HFFc6 (cell line): ENCODE data around the gene KRTAP10-7. TPM values are rescaled to one million over a fixed set of nuclear protein-coding genes. Genes with fewer than 3 reads are reported as not detected.
"Not testable (repeated sequence)": the region's sequence is repeated elsewhere in the genome, so short reads cannot be mapped to it uniquely, and the experiment has no call there.

ENCODE experiments used
- DNase-seq: peaks from one replicate; pipeline ENCODE4 v3.0.0-alpha.2; 2018
- H3K27ac Mint-ChIP-seq: 2 replicates; pipeline ENCODE4 v1.8.0; 2020; ENCODE audit warnings: mild to moderate bottlenecking, mixed read lengths
- H3K27me3 Mint-ChIP-seq: 2 replicates; pipeline ENCODE4 v1.8.0; 2021; ENCODE audit warnings: mild to moderate bottlenecking, moderate library complexity, mixed read lengths; ENCODE audit not compliant: insufficient read depth
- H3K36me3 Mint-ChIP-seq: 2 replicates; pipeline ENCODE4 v1.8.0; 2021; ENCODE audit warnings: low read depth, mixed read lengths
- H3K4me1 Mint-ChIP-seq: 2 replicates; pipeline ENCODE4 v1.8.0; 2020; ENCODE audit warnings: low read depth, mixed read lengths
- H3K4me3 Mint-ChIP-seq: 2 replicates; pipeline ENCODE4 v1.8.0; 2020; ENCODE audit warnings: mild to moderate bottlenecking, moderate library complexity, mixed read lengths
- H3K9me3 Mint-ChIP-seq: 2 replicates; pipeline ENCODE4 v1.8.0; 2020; ENCODE audit warnings: mild to moderate bottlenecking, mixed read lengths
- CTCF ChIP-seq: fragments of 200-600 bp; sonication (generic); IDR thresholded peaks from 2 replicates; pipeline ENCODE4 v1.5.0; 2021; ENCODE audit warnings: antibody characterized with exemption, mild to moderate bottlenecking
- total RNA-seq, 6 experiments: library from RNA; stranded (reverse); fragmentation: NEBNext Ultra II Directional; extraction: Animal tissue kit (Norgen Biotek cat#: 25700); gene quantifications; 2 replicates in 1 of 6; 3 replicates in 5 of 6; pipeline ENCODE4 v1.2.3, GENCODE V29; 2021

Gene KRTAP10-7
- total RNA-seq, 6 experiments from 2014 or later: not detected

GRCh38 chr21:44639331-44639655 lies 38.9 kb downstream of the KRTAP10-7 start:
- no peak for TF ChIP-seq CTCF
- Mint-ChIP-seq H3K27ac (no peak overlapping the region), H3K4me3 (no peak overlapping the region), H3K36me3 (peaks cover 13% of the 10 kb centered on the region; the same call in 1 of the 2 replicates), H3K9me3 (peaks cover 39% of the 10 kb centered on the region), H3K4me1 (no peaks in the 10 kb centered on the region), H3K27me3 (peaks cover 8% of the 10 kb centered on the region)
- DNase-seq: no peak

GRCh38 chr21:44640761-44641160 lies 40.4 kb downstream of the KRTAP10-7 start:
- peaks cover 22% of the 10 kb centered on the region for H3K36me3 Mint-ChIP-seq
- TF ChIP-seq CTCF: no peak
- no peak overlapping the region for H3K27ac Mint-ChIP-seq
- DNase-seq: no peak
- H3K4me1 Mint-ChIP-seq: no peaks in the 10 kb centered on the region
- peaks cover 8% of the 10 kb centered on the region for H3K27me3 Mint-ChIP-seq
- H3K4me3 Mint-ChIP-seq: no peak overlapping the region
- peaks cover 54% of the 10 kb centered on the region for H3K9me3 Mint-ChIP-seq

GRCh38 chr21:44643741-44644310 lies 43.4 kb downstream of the KRTAP10-7 start:
- Mint-ChIP-seq H3K27ac (no peak overlapping the region), H3K36me3 (peaks cover 28% of the 10 kb centered on the region), H3K27me3 (peaks cover 4% of the 10 kb centered on the region; the same call in 1 of the 2 replicates), H3K4me3 (no peak overlapping the region), H3K9me3 (peaks cover 62% of the 10 kb centered on the region), H3K4me1 (no peaks in the 10 kb centered on the region)
- TF ChIP-seq CTCF: no peak
- no peak for DNase-seq

GRCh38 chr21:44644878-44645277 lies 44.5 kb downstream of the KRTAP10-7 start:
- Mint-ChIP-seq H3K4me1 (no peaks in the 10 kb centered on the region), H3K36me3 (peaks cover 28% of the 10 kb centered on the region), H3K4me3 (no peak overlapping the region), H3K9me3 (peaks cover 63% of the 10 kb centered on the region), H3K27ac (no peak overlapping the region), H3K27me3 (peaks cover 4% of the 10 kb centered on the region; the same call in 1 of the 2 replicates)
- no peak for TF ChIP-seq CTCF
- DNase-seq: no peak

- H3K27me3 Mint-ChIP-seq, H3K4me1 Mint-ChIP-seq, H3K4me3 Mint-ChIP-seq, DNase-seq, H3K27ac Mint-ChIP-seq: not testable (repeated sequence)
- Mint-ChIP-seq H3K9me3 (peaks cover 58% of the 10 kb centered on the region), H3K36me3 (peaks cover 23% of the 10 kb centered on the region)
These were observed 46.2 kb downstream of the KRTAP10-7 start, which contains the start of gene KRTAP10-11 for GRCh38 chr21:44646366-44647221. KRTAP10-11 (plus strand) TSS chr21:44646414; CDS start chr21:44646459, 45 bp downstream.

GRCh38 chr21:44647222-44647552 lies 46.8 kb downstream of the KRTAP10-7 start:
- no peak for DNase-seq
- peaks cover 5% of the 10 kb centered on the region for H3K27me3 Mint-ChIP-seq
- TF ChIP-seq CTCF: no peak
- H3K9me3 Mint-ChIP-seq: peaks cover 56% of the 10 kb centered on the region
- H3K27ac Mint-ChIP-seq: no peak overlapping the region
- H3K4me1 Mint-ChIP-seq: no peaks in the 10 kb centered on the region
- no peak overlapping the region for H3K4me3 Mint-ChIP-seq
- peaks cover 23% of the 10 kb centered on the region for H3K36me3 Mint-ChIP-seq
